Measurements from ENCODE around the gene SPACDR.

The SPACDR gene

GRCh38 chr7:100411101-100411500 is 53.0 kb downstream of the SPACDR start:
- DNase-seq (ENCODE audit: low read depth), result no peak

GRCh38 chr7:100407285-100408180 is 56.5 kb downstream of the SPACDR start:
- DNase-seq (ENCODE audit: low read depth), result peak; percentile 79

DNA sequence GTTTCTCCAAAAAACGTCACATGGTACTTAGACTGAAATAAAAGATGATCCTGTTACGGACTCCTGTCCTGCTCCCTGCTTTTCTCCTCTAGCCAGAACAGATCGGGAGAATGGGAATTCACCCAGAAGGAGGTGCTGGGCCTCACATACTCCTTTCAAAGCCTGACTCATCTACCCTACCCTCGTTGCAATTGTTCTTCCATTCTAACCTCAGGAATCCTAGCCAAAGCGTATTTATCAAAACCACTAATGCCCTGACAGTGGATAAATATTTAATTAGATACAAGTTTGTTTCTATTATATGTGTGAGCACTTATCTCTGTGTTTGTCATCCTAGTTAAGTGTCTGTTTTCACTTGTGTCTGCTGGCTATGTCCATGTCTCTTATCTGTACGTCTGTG is 57.3 kb downstream of the SPACDR start:
- DNase-seq (ENCODE audit: low read depth), result peak; percentile 45

All from EH (cell line).